UCSD-AML1 (cell line): ENCODE data around the gene RAB17.

Source experiments
- DNase-seq: peaks from one replicate; lab custom pipeline; 2025; ENCODE audit not compliant: unreplicated experiment; lab: John Stamatoyannopoulos, UW

Gene RAB17

GRCh38 chr2:237565974-237566373 is 24.6 kb downstream of the RAB17 start:
- DNase-seq = no peak

- no peak for DNase-seq
Observed at GRCh38 chr2:237564526-237565131, 25.9 kb downstream of the RAB17 start.

DNA sequence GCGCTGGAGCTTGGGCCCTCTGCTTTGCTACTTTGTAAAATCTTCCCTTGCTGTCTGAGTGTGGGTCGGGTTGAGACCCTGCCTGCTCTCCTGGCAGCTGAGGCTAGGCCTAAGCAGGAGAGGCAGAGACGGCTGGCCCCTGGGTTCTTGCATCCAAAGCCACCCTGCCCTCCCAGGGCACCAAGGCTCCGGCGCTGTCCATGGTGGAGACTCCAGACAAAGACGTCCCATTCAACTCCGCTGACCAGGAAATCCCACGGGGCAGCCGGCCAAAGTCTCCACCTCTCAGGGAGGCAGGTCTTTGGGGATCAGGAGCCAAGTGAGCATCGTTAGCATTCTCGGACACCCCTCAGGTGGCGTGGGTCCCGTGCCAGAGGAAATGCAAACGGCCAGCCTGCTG is 26.7 kb downstream of the RAB17 start:
- DNase-seq = no peak

DNA sequence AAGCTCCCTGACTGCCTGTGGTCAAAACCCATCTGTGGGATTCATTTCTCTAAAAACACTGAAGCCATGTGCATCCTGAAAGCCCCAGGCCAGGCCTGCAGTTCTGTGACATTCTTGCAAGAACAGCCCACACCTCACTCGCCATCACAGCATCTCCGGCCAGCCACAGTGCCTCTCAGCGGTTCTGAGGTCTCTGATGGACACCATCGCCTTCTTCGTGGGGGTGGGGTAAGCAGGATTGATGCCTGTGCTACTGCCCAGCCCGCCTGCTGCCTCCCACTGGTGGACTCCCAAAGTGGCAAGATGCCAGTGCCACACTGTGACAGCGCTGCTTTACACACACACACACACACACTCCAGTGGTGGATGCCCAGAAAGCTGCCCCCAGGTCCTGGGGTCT is 29.3 kb downstream of the RAB17 start:
- no peak for DNase-seq

GRCh38 chr2:237558961-237559641 is 31.4 kb downstream of the RAB17 start:
- no peak for DNase-seq

DNA sequence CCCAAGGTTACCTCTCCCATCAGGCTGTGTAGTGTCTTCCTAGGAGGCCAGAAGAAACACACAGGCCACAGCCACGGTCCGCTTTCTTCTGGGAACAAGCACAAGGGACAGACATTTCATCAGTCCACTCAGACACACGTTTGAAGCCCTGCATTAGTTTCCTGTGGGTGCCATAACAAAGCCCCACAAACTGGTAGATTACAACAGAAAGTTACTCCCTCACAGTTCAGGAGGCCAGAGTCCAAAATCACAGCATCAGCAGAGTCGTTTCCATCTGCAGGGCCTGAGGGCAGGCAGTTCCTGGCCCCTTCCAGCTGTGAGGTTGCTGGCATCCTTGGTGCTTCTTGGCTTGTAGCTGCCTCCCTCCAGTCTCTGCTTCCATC is 32.9 kb downstream of the RAB17 start:
- no peak for DNase-seq

DNA sequence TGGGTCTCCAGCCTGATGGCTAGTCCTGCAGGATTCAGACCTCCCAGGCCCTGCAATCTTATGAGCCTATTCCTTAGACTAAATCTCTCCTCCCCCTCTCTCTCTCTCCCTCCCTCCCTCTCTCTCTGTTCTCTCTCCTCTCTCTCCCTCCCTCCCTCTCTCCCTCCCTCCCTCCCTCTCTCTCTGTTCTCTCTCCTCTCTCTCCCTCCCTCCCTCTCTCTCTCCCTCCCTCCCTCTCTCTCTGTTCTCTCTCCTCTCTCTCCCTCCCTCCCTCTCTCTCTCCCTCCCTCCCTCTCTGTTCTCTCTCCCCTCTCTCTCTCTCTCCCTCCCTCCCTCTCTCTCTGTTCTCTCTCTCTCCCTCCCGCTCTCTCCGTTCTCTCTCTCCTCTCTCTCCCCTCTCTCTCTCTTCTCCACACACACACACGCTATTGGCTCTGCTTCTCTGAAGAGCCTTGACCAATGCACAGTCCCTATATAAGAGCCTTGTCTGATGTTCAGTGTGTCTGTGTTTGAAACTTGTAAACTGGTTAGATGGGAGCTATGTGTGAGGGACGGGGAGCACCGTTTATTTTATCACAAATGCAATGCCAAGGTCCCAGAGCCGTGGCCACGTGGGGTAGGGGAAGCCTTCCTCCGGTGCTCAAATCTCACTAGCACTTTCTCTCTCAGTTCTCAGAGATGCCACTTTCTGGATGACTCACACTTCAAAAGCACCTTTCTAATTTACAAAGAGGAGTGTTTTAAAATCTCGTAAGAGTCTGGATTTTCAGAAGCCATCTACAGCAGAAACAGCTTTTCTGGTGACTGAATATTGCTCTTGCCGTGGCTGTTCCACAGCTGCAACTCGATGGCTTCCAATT is 33.5 kb downstream of the RAB17 start:
- DNase-seq = no peak

DNA sequence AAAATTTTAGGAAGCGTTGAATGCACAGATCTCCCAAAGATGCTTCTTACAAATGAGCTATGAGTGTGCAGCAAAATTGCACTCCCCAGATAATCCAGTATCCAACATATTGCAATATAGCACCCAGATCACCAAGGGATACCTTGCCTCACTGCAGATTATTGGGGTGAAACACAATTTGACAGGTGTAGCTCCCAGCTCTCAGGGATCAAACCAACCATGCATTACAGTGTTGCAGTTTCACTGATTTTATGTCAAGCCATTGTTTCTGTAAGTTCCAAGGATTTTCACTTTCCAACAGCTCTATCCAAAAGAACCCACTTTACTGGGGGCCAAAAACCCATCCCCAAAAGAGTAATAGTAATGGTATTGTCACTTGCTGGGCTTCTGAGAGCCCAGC is 35.0 kb downstream of the RAB17 start:
- DNase-seq = no peak

DNA sequence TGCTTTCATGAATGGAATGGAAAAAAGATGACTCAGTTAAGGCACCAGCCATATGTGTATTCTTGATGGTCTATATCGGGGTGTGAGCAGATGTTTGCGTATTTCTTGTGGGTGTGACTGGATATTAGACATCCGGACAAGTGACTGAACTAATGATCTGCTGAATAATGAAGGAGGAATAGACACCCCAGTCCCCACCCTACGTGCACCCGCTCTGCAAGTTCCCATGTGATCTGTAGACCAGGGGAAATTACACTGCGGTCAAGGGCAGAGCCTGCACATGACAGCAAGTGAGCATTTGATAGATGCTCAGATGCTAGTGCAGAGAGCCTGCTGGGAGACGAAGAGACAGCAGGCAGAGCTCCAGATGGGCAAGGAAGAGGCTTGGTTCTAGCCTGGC is 36.6 kb downstream of the RAB17 start:
- DNase-seq = no peak

DNA sequence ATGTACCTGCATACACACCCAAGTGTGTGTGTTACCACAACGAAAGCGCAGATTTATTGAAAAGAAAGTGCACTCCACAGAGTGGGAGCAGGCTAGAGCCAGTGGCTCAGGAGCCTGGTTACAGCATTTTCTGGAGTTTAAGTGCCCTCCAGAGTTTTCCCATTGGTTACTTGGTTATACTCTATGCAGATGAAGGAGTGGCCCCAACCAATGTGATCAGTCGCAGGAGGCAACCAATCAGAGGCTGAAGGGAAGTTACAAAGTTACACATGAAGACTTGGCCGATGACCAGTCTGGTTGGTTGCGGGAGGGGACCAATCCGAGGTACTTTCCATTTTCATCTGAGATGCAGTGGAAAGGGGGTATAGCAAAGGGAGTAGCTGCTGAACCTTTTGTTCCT is 37.6 kb downstream of the RAB17 start:
- no peak for DNase-seq

- DNase-seq = no peak
Observed at GRCh38 chr2:237551071-237551574, 39.4 kb downstream of the RAB17 start.

GRCh38 chr2:237549643-237550415 is 40.7 kb downstream of the RAB17 start:
- no peak for DNase-seq

DNA sequence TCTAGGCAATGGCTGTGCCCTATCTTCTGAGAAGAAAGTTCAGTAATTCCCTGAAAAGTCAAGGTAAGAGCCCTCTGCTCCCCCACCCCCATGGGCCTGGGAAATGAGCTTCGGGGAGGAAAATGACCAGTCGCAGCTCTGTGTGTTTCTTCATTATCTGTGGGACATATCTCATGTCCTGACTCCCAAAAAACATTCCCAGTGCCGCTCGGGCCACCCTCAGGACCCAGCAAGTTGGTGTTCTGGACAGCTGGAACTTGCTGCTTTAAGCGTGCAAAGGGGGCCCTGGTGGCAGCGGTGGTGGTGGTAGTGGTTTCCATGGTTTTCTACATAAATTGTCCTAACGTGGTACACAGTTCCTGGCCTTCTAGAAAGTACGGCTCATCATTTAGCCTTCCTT is 41.3 kb downstream of the RAB17 start:
- no peak for DNase-seq

DNA sequence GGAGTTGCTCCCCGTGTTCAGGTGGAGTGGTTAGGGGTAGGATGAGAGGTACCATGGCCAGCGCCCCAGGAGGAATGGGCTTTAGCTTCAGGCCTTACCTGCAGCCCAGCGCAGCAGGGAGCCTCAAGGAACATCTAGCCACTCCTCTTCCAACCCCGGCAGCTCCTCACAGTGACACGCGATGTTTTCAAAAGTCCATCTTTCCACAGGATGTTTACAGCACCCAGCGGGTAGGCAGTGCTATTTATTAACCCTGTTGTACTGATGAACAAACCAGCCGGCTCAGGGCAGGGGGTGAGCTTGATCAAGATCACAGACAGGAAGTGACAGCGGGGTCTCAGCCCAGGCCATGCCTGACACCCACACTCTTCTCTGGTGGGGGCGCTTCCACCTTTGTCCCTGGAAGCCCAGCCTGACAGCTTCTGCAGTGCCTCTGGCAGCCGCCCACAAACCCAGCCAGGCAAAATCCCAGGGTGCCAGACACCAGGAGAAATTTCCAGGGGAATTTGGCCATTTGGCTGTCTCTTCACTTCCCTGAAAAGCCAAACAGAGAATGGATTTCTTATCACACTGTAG is 42.6 kb downstream of the RAB17 start:
- no peak for DNase-seq

DNA sequence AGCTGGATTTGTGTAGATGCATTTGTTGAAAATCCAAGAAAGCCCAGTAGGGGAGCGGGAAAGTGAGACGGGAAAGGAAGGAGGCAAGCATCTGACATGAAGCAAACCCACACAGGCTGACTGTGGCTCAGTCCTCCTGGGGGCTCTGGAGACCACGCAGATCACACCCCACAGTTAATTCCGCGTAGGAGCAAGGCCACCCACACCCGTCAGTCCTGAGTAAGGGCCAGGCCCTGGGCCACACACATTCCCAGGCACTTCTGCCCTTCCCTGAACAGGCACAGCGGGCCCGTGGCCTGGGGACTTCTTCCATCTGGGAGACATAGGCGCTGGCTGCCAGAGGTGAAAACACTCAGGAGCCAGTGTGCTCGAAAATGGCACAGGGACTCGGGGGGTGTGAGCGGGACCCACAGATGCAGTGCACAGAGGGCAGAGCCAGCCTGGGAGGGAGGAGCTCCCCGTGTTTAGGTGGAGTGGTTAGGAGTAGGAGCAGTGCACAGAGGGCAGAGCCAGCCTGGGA is 43.6 kb downstream of the RAB17 start:
- no peak for DNase-seq

GRCh38 chr2:237546040-237546875 is 44.3 kb downstream of the RAB17 start:
- DNase-seq = no peak

DNA sequence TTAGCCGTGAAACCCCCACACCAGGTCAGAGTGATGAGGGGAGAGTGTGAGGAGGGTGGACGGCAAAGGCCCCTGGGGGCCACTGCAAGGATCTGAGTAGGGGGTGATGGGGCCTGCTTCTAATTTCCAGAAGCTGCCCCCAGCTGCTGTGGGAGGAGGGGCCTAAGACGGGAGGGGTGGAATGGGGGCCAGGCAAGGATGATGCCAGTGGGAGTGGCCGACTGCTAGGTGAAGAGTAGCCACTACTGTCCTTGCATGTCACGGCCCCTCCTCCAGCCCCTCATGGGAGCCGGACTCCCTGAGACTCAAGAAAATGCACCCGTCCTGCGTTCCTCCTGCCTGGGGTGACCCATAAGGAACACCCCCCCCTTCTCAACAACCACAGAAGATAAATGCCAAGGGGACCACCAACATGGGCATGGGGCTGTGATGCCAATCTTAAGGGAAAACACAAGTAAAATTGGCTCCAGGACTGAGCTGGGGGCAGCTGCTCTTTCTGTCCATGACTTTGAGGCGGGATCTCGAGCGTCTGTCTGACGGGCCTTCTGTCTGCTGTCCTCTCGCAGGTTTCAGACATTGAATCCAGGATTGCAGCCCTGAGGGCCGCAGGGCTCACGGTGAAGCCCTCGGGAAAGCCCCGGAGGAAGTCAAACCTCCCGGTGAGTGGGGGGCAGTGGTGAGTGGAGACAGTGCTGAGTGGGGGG is 48.4 kb downstream of the RAB17 start:
- DNase-seq = no peak

DNA sequence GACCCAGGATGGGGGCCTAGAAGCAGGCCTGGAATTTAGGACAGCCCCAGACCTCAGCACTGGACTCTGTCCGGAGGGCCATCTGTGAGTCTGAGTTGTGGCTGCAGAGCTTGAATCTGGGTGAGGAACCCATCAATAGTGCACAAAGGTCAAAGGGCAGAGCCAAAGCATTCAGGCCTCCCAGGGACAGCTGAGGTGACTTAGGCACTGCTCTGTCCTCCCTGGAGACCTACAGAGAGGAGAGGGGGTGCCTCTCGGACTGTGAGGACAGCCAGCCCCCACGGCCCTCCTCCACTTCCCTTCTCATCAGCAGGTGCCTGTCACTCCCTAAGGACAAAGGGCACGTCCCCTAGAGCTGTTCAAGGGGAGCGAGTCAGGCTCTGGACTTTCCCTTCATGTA is 49.3 kb downstream of the RAB17 start:
- no peak for DNase-seq

DNA sequence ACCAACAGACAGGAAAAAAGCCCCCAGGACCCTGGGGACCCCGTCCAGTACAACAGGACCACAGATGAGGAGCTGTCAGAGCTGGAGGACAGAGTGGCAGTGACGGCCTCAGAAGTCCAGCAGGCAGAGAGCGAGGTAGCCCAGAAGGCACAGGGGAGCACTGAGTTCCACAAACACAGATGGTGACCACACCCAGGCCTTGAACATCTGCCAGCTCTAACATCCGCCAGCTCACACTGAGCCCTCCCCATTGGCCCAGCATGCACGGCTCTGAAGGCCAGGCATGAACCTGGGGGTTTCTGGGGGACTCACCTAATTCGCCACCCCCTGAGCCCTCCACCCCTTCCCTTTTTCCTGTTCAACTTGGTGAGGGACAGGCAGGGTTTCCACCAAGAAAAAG is 49.7 kb downstream of the RAB17 start:
- no peak for DNase-seq
